ENCODE data around the gene ABCA4.

The ABCA4 gene

DNA sequence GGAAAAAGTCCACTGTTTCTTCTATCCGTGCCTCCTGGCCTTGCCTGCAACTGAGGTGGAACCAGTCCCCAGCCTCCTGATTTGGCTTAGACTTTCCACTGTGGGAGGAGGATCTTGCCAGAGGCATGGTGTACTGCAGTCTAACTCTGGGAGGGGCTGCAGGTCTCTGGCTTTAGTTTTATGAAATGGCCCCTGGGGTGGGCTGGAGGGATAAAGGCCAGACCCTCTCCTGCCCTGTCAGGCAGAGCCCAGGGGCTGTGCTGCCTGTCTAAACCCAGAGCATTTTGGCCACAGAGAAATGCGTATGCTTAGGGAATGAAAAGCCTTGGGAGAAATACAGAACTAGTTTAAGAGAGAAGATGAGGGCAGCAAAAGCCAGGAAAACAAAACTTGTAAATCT, 73.0 kb downstream of the ABCA4 start:
- Mint-ChIP-seq H3K9me3 (no peaks in the 10 kb centered on the region), H3K4me1 (peaks cover 37% of the 10 kb centered on the region), H3K4me3 (no peak overlapping the region), H3K27me3 (ENCODE audit: low read depth, poor library complexity) (peaks cover 9% of the 10 kb centered on the region), H3K27ac (no peak overlapping the region), H3K36me3 (ENCODE audit: low read depth) (no peaks in the 10 kb centered on the region)
- no peak for DNase-seq
- TF ChIP-seq, protein P1, sequence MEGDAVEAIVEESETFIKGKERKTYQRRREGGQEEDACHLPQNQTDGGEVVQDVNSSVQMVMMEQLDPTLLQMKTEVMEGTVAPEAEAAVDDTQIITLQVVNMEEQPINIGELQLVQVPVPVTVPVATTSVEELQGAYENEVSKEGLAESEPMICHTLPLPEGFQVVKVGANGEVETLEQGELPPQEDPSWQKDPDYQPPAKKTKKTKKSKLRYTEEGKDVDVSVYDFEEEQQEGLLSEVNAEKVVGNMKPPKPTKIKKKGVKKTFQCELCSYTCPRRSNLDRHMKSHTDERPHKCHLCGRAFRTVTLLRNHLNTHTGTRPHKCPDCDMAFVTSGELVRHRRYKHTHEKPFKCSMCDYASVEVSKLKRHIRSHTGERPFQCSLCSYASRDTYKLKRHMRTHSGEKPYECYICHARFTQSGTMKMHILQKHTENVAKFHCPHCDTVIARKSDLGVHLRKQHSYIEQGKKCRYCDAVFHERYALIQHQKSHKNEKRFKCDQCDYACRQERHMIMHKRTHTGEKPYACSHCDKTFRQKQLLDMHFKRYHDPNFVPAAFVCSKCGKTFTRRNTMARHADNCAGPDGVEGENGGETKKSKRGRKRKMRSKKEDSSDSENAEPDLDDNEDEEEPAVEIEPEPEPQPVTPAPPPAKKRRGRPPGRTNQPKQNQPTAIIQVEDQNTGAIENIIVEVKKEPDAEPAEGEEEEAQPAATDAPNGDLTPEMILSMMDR (IDR thresholded peaks at IDR 0.05): no peak

DNA sequence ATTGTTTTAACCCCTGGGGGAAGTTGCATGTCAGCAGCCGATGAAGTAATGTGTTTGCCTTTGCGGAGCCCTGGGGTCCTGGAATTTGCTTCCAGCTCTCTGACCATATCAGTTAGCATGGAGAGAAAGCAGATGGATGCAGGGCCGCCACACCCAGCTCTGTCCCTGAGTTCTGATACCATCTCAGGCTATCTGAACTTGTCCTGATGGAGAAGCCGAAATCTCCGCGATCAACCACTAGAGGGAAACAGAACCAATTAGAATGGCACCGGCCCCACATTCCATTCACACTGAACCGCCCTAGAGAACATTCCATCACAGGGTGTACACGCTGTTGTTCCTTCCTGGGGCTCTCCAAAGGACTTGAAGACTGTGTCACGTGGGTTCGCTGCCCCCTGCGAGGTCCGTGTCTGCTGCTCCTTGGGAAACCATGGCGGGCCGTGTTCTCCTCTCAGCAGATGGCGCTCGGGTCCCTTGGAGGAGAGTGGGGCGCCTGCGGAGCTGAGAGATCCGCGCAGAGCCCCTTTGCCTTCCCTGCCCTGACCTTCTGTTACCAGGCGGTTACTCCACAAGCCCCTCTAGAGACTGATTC, 75.4 kb downstream of the ABCA4 start:
- Mint-ChIP-seq H3K36me3 (ENCODE audit: low read depth) (no peaks in the 10 kb centered on the region), H3K27me3 (ENCODE audit: low read depth, poor library complexity) (peaks cover 4% of the 10 kb centered on the region), H3K9me3 (no peaks in the 10 kb centered on the region), H3K4me3 (peak overlapping the region; percentile 18), H3K27ac (no peak overlapping the region), H3K4me1 (peaks cover 33% of the 10 kb centered on the region)
- TF ChIP-seq, protein P1 (IDR thresholded peaks at IDR 0.05): peak; percentile 65
- DNase-seq: peak; percentile 65

DNA sequence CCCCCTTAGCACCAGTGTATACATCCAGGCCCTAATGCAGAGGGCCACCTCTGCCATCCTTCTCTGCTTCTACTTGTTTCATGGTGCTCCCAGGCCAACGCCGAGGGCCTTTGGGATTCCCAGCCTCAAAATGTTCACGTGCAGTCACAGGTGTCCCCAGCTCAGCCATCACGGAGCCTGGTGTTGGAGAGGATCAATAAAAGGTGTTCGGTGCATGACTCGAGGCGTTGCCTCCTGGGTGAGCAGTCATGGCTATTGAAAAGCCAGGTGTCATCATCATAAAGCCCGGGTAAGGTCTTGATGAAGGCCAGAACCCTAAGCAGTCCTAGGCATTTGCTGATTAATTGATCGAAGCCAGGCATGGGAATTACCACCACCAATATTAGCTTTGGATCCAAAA, 76.1 kb downstream of the ABCA4 start:
- no peaks in the 10 kb centered on the region for H3K9me3 Mint-ChIP-seq
- peaks cover 3% of the 10 kb centered on the region for H3K27me3 Mint-ChIP-seq (ENCODE audit: low read depth, poor library complexity)
- TF ChIP-seq, protein P1 (IDR thresholded peaks at IDR 0.05): no peak
- H3K4me1 Mint-ChIP-seq: peaks cover 33% of the 10 kb centered on the region
- no peaks in the 10 kb centered on the region for H3K36me3 Mint-ChIP-seq (ENCODE audit: low read depth)
- no peak for DNase-seq
- H3K4me3 Mint-ChIP-seq: no peak overlapping the region
- no peak overlapping the region for H3K27ac Mint-ChIP-seq

DNA sequence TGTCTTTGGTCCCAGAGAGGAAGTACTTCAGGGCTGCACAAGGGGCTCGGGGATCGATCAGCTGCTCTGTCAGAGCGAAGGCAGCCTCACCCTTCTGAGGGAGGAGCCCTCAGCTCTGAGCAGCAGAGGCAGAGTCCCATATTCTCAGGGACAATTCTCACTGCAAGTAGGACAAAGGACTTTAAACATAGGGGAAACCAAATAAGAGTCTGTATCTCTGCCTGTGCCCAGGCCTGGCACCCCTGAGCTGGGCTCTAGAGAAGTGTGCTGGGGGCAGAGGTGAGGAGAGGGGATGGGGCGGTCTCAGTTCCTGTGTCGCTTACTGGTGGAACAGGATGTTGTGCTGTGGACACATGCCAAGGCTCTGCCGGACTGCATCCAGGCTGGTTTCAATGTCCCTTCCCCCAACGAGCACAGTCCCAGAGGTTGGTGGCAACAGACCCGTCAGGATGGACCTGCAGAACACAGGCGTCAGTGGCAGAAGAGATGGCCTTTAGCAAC, 76.6 kb downstream of the ABCA4 start:
- H3K9me3 Mint-ChIP-seq: no peaks in the 10 kb centered on the region
- H3K4me1 Mint-ChIP-seq: peaks cover 37% of the 10 kb centered on the region
- no peak overlapping the region for H3K4me3 Mint-ChIP-seq
- H3K27me3 Mint-ChIP-seq (ENCODE audit: low read depth, poor library complexity): peaks cover 3% of the 10 kb centered on the region
- H3K36me3 Mint-ChIP-seq (ENCODE audit: low read depth): no peaks in the 10 kb centered on the region
- DNase-seq: no peak
- peak overlapping the region; percentile 76 for H3K27ac Mint-ChIP-seq
- TF ChIP-seq, protein P1 (IDR thresholded peaks at IDR 0.05): no peak

GRCh38 chr1:94043738-94044289, 77.1 kb downstream of the ABCA4 start:
- peaks cover 34% of the 10 kb centered on the region for H3K4me1 Mint-ChIP-seq
- no peak overlapping the region for H3K27ac Mint-ChIP-seq
- H3K27me3 Mint-ChIP-seq (ENCODE audit: low read depth, poor library complexity): peaks cover 3% of the 10 kb centered on the region
- TF ChIP-seq, protein P1 (IDR thresholded peaks at IDR 0.05): no peak
- no peak for DNase-seq
- H3K36me3 Mint-ChIP-seq (ENCODE audit: low read depth): no peaks in the 10 kb centered on the region
- H3K4me3 Mint-ChIP-seq: no peak overlapping the region
- no peaks in the 10 kb centered on the region for H3K9me3 Mint-ChIP-seq

DNA sequence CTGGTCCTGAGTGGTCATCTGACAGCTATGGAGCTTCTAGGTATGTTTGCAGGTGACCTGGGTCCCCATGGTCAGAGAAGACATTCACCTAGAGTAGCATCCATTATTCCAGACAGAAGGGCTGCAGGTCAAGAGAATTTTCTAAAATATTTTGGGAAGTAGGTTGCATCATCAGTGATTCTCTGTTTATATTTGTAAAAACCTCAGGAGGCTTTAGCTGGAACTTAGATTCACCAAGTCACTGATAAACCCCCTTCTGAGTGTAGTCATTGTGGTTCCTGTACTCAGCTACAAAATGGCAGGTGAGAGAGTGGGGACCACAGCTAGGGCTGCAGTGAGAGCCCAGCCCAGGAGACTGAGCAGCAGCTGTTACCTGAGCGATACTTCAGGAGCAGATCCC, 78.6 kb downstream of the ABCA4 start:
- Mint-ChIP-seq H3K36me3 (ENCODE audit: low read depth) (no peaks in the 10 kb centered on the region), H3K27me3 (ENCODE audit: low read depth, poor library complexity) (peaks cover 10% of the 10 kb centered on the region), H3K27ac (no peak overlapping the region), H3K9me3 (no peaks in the 10 kb centered on the region), H3K4me3 (no peak overlapping the region), H3K4me1 (peaks cover 21% of the 10 kb centered on the region)
- no peak for DNase-seq
- TF ChIP-seq, protein P1 (IDR thresholded peaks at IDR 0.05): no peak

Data from nephron progenitor cell (in vitro differentiated cells).